Esophagus muscularis mucosa (tissue), 3 donors: Measurements from ENCODE around the gene SLC6A19.

Experiments
- CTCF ChIP-seq, 3 experiments: fragments of 200-600 bp in 2 of 3; fragments of 450-650 bp in 1 of 3; sonication (generic) in 2 of 3; IDR thresholded peaks; one replicate each; pipeline ENCODE4 v1.5.1; 2017 to 2019; ENCODE audit warnings: antibody characterized with exemption in 3 of 3, mild to moderate bottlenecking in 2 of 3, moderate library complexity in 1 of 3
- EP300 ChIP-seq: sonication (generic); formaldehyde crosslinking; IDR thresholded peaks from one replicate; pipeline ENCODE4 v1.6.1; 2017; ENCODE audit warnings: antibody characterized with exemption

- TF ChIP-seq EP300 (no peak), CTCF (IDR thresholded peaks at IDR 0.05) (no peak)
Measured at GRCh38 chr5:1187950-1188334, 13.5 kb upstream of the SLC6A19 start.
